Activated naive CD4-positive, alpha-beta T cell treated with anti-CD3 and anti-CD28 coated beads, Interleukin-2, amount 10 ng/mL, durations not matched to agents 7 days and 5 days (primary cell): ENCODE results near the gene HLA-DRB5.
"Not testable (repeated sequence)": the region's sequence is repeated elsewhere in the genome, so short reads cannot be mapped to it uniquely, and the experiment has no call there.

Experiments used
- CTCF ChIA-PET: fragments of 350-600 bp; sonication (Branson Sonifier 250); formaldehyde crosslinking; loops from one replicate; lab custom pipeline; 2021; ENCODE audit warnings: antibody characterized with exemption; lab: Charles Lee
- DNase-seq: peaks from one replicate; pipeline ENCODE4 v3.0.0-alpha.2; 2020
- H3K27ac Mint-ChIP-seq: one replicate; pipeline ENCODE4 v1.8.0; 2021; ENCODE audit warnings: mild to moderate bottlenecking, moderate library complexity, mixed read lengths
- H3K27me3 Mint-ChIP-seq: one replicate; pipeline ENCODE4 v1.8.0; 2021; ENCODE audit warnings: mild to moderate bottlenecking, mixed read lengths
- H3K36me3 Mint-ChIP-seq: one replicate; pipeline ENCODE4 v1.8.0; 2021; ENCODE audit warnings: mixed read lengths
- H3K4me1 Mint-ChIP-seq: one replicate; pipeline ENCODE4 v1.8.0; 2021; ENCODE audit warnings: mixed read lengths
- H3K4me3 Mint-ChIP-seq: one replicate; pipeline ENCODE4 v1.8.0; 2021; ENCODE audit warnings: mild to moderate bottlenecking, moderate library complexity, mixed read lengths
- H3K9me3 Mint-ChIP-seq: one replicate; pipeline ENCODE4 v1.8.0; 2021; ENCODE audit warnings: mixed read lengths

HLA-DRB5 gene

GRCh38 chr6:32539839-32540238, 9.8 kb upstream of the HLA-DRB5 start:
- Mint-ChIP-seq H3K9me3 (no peaks in the 10 kb centered on the region), H3K4me1 (no peaks in the 10 kb centered on the region), H3K27ac (no peak overlapping the region), H3K4me3 (no peak overlapping the region), H3K27me3 (peaks cover 11% of the 10 kb centered on the region), H3K36me3 (no peaks in the 10 kb centered on the region)
- CTCF ChIA-PET: no interaction called here
- no peak for DNase-seq

GRCh38 chr6:32530431-32530793, 325 bp upstream of the HLA-DRB5 start:
- H3K27ac Mint-ChIP-seq, H3K36me3 Mint-ChIP-seq, DNase-seq, CTCF ChIA-PET, H3K4me3 Mint-ChIP-seq, H3K4me1 Mint-ChIP-seq, H3K9me3 Mint-ChIP-seq: not testable (repeated sequence)
- H3K27me3 Mint-ChIP-seq: peaks cover 15% of the 10 kb centered on the region

- Mint-ChIP-seq H3K36me3 (no peaks in the 10 kb centered on the region), H3K4me3 (no peak overlapping the region), H3K27me3 (peaks cover 7% of the 10 kb centered on the region), H3K27ac (no peak overlapping the region), H3K4me1 (no peaks in the 10 kb centered on the region), H3K9me3 (no peaks in the 10 kb centered on the region)
- no peak for DNase-seq
- CTCF ChIA-PET: no interaction called here
Measured at GRCh38 chr6:32522302-32523047, 7.6 kb downstream of the HLA-DRB5 start.

- no peak overlapping the region for H3K27ac Mint-ChIP-seq
- H3K4me3 Mint-ChIP-seq: no peak overlapping the region
- CTCF ChIA-PET: no interaction called here
- DNase-seq: no peak
- no peaks in the 10 kb centered on the region for H3K4me1 Mint-ChIP-seq
- peaks cover 4% of the 10 kb centered on the region for H3K27me3 Mint-ChIP-seq
- H3K9me3 Mint-ChIP-seq: no peaks in the 10 kb centered on the region
- H3K36me3 Mint-ChIP-seq: no peaks in the 10 kb centered on the region
Measured at GRCh38 chr6:32519910-32520258, 10.2 kb downstream of the HLA-DRB5 start.

GRCh38 chr6:32519118-32519909, 10.8 kb downstream of the HLA-DRB5 start:
- no peak overlapping the region for H3K4me3 Mint-ChIP-seq
- CTCF ChIA-PET: no interaction called here
- H3K27ac Mint-ChIP-seq: no peak overlapping the region

GRCh38 chr6:32517654-32518445, 12.2 kb downstream of the HLA-DRB5 start:
- CTCF ChIA-PET: no interaction called here
- DNase-seq: no peak
- H3K9me3 Mint-ChIP-seq: no peaks in the 10 kb centered on the region
- H3K27me3 Mint-ChIP-seq: peaks cover 2% of the 10 kb centered on the region
- H3K36me3 Mint-ChIP-seq: no peaks in the 10 kb centered on the region
- no peak overlapping the region for H3K27ac Mint-ChIP-seq
- H3K4me1 Mint-ChIP-seq: no peaks in the 10 kb centered on the region
- no peak overlapping the region for H3K4me3 Mint-ChIP-seq

More at GRCh38 chr6:32519118-32519909, 10.8 kb downstream of the HLA-DRB5 start:
- Mint-ChIP-seq H3K9me3 (no peaks in the 10 kb centered on the region), H3K4me1 (no peaks in the 10 kb centered on the region), H3K36me3 (no peaks in the 10 kb centered on the region), H3K27me3 (peaks cover 4% of the 10 kb centered on the region)
- no peak for DNase-seq

- CTCF ChIA-PET: no interaction called here
- Mint-ChIP-seq H3K9me3 (no peaks in the 10 kb centered on the region), H3K4me3 (no peak overlapping the region), H3K27me3 (no peaks in the 10 kb centered on the region), H3K4me1 (no peaks in the 10 kb centered on the region), H3K36me3 (no peaks in the 10 kb centered on the region), H3K27ac (no peak overlapping the region)
- no peak for DNase-seq
Measured at GRCh38 chr6:32501016-32501415, 29.1 kb downstream of the HLA-DRB5 start.

- H3K27me3 Mint-ChIP-seq: peaks cover 4% of the 10 kb centered on the region
- H3K9me3 Mint-ChIP-seq: no peaks in the 10 kb centered on the region
- no peak overlapping the region for H3K4me3 Mint-ChIP-seq
- no peak overlapping the region for H3K27ac Mint-ChIP-seq
- no peak for DNase-seq
- H3K4me1 Mint-ChIP-seq: no peaks in the 10 kb centered on the region
- CTCF ChIA-PET: no interaction called here
- no peaks in the 10 kb centered on the region for H3K36me3 Mint-ChIP-seq
Measured at GRCh38 chr6:32492351-32492750, 37.7 kb downstream of the HLA-DRB5 start.

GRCh38 chr6:32491700-32492099, 38.4 kb downstream of the HLA-DRB5 start:
- H3K36me3 Mint-ChIP-seq: no peaks in the 10 kb centered on the region
- CTCF ChIA-PET: no interaction called here
- no peak overlapping the region for H3K4me3 Mint-ChIP-seq
- no peaks in the 10 kb centered on the region for H3K4me1 Mint-ChIP-seq
- peaks cover 4% of the 10 kb centered on the region for H3K27me3 Mint-ChIP-seq
- H3K9me3 Mint-ChIP-seq: no peaks in the 10 kb centered on the region
- no peak for DNase-seq
- H3K27ac Mint-ChIP-seq: no peak overlapping the region

GRCh38 chr6:32488083-32488482, 42.0 kb downstream of the HLA-DRB5 start:
- DNase-seq: no peak
- H3K27me3 Mint-ChIP-seq: peaks cover 15% of the 10 kb centered on the region
- no peak overlapping the region for H3K4me3 Mint-ChIP-seq
- H3K27ac Mint-ChIP-seq: no peak overlapping the region
- H3K4me1 Mint-ChIP-seq: no peaks in the 10 kb centered on the region
- CTCF ChIA-PET: no interaction called here
- H3K36me3 Mint-ChIP-seq: no peaks in the 10 kb centered on the region
- no peaks in the 10 kb centered on the region for H3K9me3 Mint-ChIP-seq

- peaks cover 29% of the 10 kb centered on the region for H3K27me3 Mint-ChIP-seq
- no peaks in the 10 kb centered on the region for H3K36me3 Mint-ChIP-seq
- H3K27ac Mint-ChIP-seq: no peak overlapping the region
- no peaks in the 10 kb centered on the region for H3K4me1 Mint-ChIP-seq
- CTCF ChIA-PET: no interaction called here
- H3K9me3 Mint-ChIP-seq: no peaks in the 10 kb centered on the region
- no peak overlapping the region for H3K4me3 Mint-ChIP-seq
- DNase-seq: no peak
Measured at GRCh38 chr6:32484614-32484998, 45.5 kb downstream of the HLA-DRB5 start.

GRCh38 chr6:32483968-32484613, 46.0 kb downstream of the HLA-DRB5 start:
- peaks cover 35% of the 10 kb centered on the region for H3K27me3 Mint-ChIP-seq
- H3K36me3 Mint-ChIP-seq: no peaks in the 10 kb centered on the region
- no peak overlapping the region for H3K4me3 Mint-ChIP-seq
- CTCF ChIA-PET: interaction anchor here (1.3 kb wide), 1 partner anchor 208 kb away, joined by 3 read pairs; no protein-coding TSS in a partner anchor
- DNase-seq: no peak
- H3K9me3 Mint-ChIP-seq: no peaks in the 10 kb centered on the region
- no peak overlapping the region for H3K27ac Mint-ChIP-seq
- no peaks in the 10 kb centered on the region for H3K4me1 Mint-ChIP-seq

- Mint-ChIP-seq H3K4me1 (peaks cover 3% of the 10 kb centered on the region), H3K27me3 (peaks cover 27% of the 10 kb centered on the region), H3K36me3 (no peaks in the 10 kb centered on the region), H3K4me3 (no peak overlapping the region), H3K9me3 (no peaks in the 10 kb centered on the region), H3K27ac (no peak overlapping the region)
- no peak for DNase-seq
- CTCF ChIA-PET: no interaction called here
Measured at GRCh38 chr6:32475392-32476206, 54.5 kb downstream of the HLA-DRB5 start.
